ENCODE results near the gene PPP1R9A. TPM values are rescaled to one million over a fixed set of nuclear protein-coding genes. Genes with fewer than 3 reads are reported as not detected.

The PPP1R9A gene
- total RNA-seq, 4 donors from 2014 or later: 8.2 to 18.1 (median 10.0) TPM

GRCh38 chr7:95219721-95220120, 312.3 kb downstream of the PPP1R9A start:
- TF ChIP-seq, protein P1, sequence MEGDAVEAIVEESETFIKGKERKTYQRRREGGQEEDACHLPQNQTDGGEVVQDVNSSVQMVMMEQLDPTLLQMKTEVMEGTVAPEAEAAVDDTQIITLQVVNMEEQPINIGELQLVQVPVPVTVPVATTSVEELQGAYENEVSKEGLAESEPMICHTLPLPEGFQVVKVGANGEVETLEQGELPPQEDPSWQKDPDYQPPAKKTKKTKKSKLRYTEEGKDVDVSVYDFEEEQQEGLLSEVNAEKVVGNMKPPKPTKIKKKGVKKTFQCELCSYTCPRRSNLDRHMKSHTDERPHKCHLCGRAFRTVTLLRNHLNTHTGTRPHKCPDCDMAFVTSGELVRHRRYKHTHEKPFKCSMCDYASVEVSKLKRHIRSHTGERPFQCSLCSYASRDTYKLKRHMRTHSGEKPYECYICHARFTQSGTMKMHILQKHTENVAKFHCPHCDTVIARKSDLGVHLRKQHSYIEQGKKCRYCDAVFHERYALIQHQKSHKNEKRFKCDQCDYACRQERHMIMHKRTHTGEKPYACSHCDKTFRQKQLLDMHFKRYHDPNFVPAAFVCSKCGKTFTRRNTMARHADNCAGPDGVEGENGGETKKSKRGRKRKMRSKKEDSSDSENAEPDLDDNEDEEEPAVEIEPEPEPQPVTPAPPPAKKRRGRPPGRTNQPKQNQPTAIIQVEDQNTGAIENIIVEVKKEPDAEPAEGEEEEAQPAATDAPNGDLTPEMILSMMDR (IDR thresholded peaks at IDR 0.05; ENCODE audit: low read depth): no peak

- TF ChIP-seq, protein P1 (IDR thresholded peaks at IDR 0.05; ENCODE audit: low read depth): no peak
Observed at GRCh38 chr7:95220328-95220727, 312.9 kb downstream of the PPP1R9A start.

DNA sequence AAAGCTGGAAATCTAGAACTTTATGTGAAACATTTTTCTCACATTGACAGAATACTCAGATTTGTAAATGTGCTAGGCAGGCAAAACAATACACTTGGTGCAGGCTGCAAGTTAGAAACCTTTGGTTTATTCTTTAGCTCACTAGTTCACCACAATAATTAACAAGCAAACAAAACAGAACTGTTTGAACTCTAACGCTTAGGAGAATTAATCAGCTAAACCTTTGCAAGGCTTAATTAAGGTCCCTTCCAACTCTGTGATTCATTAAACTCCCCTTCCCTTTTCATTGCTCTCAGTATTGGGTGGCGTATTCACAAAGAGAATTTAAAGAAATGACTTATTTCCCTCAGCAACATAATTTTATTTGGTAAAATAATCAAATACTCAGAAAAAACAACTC, 317.9 kb downstream of the PPP1R9A start:
- TF ChIP-seq, protein P1 (IDR thresholded peaks at IDR 0.05; ENCODE audit: low read depth): no peak

DNA sequence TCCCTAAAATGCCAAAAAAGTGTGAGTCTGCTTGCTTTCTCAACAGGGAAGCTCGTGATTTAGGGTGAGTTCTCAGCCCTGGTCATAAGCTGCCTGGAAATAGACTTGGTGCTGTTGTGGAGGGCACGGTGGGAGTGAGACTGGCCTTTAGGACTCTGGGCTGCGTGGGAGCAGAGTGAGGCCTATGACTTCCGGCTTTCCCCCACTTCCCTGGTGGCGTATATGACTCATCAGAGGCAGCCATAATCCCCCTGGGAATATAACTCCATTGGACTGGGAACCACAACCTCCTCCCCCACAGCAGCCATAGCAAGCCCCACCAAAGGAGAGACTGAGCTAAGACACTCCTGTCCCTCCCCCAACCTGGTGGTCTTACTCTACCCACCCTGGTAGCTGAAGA, 321.9 kb downstream of the PPP1R9A start:
- TF ChIP-seq, protein P1 (IDR thresholded peaks at IDR 0.05; ENCODE audit: low read depth): no peak

GRCh38 chr7:95238252-95238943, 331.0 kb downstream of the PPP1R9A start:
- TF ChIP-seq, protein P1 (IDR thresholded peaks at IDR 0.05; ENCODE audit: low read depth): no peak

DNA sequence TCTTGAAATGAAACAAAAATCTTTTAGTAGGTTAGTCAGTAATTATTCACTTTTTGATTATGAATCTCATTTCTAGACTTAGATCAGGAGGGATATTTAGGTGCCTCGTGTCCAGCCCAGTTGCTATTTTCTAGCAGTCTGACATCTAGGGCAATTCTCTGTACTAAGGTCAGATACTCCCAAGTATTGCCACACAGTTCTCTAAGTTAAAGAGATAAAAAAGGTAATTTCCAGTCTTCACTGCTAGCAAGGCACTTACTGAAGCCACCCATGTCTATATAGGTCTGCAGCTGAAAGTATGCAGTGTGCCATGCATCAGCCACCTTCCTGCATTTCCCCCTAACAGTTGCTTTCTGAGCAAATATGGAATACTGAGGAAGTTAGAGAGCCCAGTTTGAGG, 333.5 kb downstream of the PPP1R9A start:
- TF ChIP-seq, protein P1 (IDR thresholded peaks at IDR 0.05; ENCODE audit: low read depth): no peak

DNA sequence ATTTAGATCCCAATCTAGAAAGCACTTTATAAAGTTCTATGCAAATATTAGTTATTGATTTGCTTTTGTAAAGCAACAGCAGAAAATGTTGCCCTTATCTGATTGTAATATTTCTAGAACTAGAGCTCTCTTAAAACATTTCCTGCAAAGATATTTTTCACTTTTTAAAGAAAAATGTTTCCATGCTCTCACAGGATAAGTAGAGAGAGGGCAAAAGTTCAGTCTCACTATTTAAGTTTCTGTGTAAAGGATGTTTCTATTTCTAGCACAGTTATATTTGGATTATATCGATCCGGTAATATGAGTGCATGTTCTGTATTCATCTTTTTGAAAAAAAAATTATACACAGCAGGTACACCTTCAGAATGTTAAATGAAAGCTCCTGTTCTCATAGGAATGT, 334.9 kb downstream of the PPP1R9A start:
- TF ChIP-seq, protein P1 (IDR thresholded peaks at IDR 0.05; ENCODE audit: low read depth): no peak
